Caco-2 (cell line): Measurements from ENCODE around the gene TDG. TPM values are rescaled to one million over a fixed set of nuclear protein-coding genes. Genes with fewer than 3 reads are reported as not detected.

Source experiments
- BruUV-seq: library from RNA; stranded (reverse); fragments of 400-500 nt; replicated peaks from 2 replicates; lab custom pipeline; 2021; lab: Mats Ljungman, UMichigan
- CTCF ChIA-PET: fragments of 300-600 bp; sonication (Branson Sonifier 250); formaldehyde crosslinking; loops from one replicate; lab custom pipeline; 2022; ENCODE audit warnings: antibody characterized with exemption; lab: Charles Lee
- POLR2A ChIA-PET: fragments of 300-600 bp; sonication (Branson Sonifier 250); formaldehyde crosslinking; loops from one replicate; lab custom pipeline; 2022; ENCODE audit warnings: antibody characterized with exemption; lab: Charles Lee
- DNase-seq, 2 experiments: peaks; one replicate each; pipeline versions ENCODE4 v3.0.0 to v3.0.0-alpha.2; 2020 to 2022
- H3K27me3 ChIP-seq: replicated peaks from 2 replicates; pipeline ENCODE4 v1.6.0; 2011; ENCODE audit warnings: low read length; ENCODE audit not compliant: control insufficient read depth, insufficient read depth
- H3K36me3 ChIP-seq: 2 replicates; pipeline ENCODE4 v1.5.1; 2011; ENCODE audit warnings: low read length; ENCODE audit not compliant: control insufficient read depth, insufficient read depth
- H3K4me1 ChIP-seq: fragments of 250-450 bp; sonication (Bioruptor Pico); 2 replicates; pipeline ENCODE4 v1.5.1; 2020; ENCODE audit warnings: mild to moderate bottlenecking
- H3K4me3 ChIP-seq: 2 replicates; pipeline ENCODE4 v1.5.1; 2011; ENCODE audit warnings: low read depth, mild to moderate bottlenecking, control low read depth, low read length
- H3K9me3 ChIP-seq: fragments of 250-450 bp; sonication (Bioruptor Pico); 2 replicates; pipeline ENCODE4 v1.5.1; 2020; ENCODE audit warnings: mild to moderate bottlenecking, moderate library complexity
- H3K27ac Mint-ChIP-seq: one replicate; pipeline ENCODE4 v1.8.0; 2022; ENCODE audit warnings: mixed read lengths; ENCODE audit not compliant: unreplicated experiment
- H3K27me3 Mint-ChIP-seq: one replicate; pipeline ENCODE4 v1.8.0; 2022; ENCODE audit warnings: mixed read lengths; ENCODE audit not compliant: insufficient read depth, unreplicated experiment
- H3K36me3 Mint-ChIP-seq: one replicate; pipeline ENCODE4 v1.8.0; 2022; ENCODE audit warnings: mild to moderate bottlenecking, mixed read lengths; ENCODE audit not compliant: insufficient read depth, unreplicated experiment
- H3K4me1 Mint-ChIP-seq: one replicate; pipeline ENCODE4 v1.8.0; 2022; ENCODE audit warnings: low read depth, mixed read lengths; ENCODE audit not compliant: unreplicated experiment
- H3K4me3 Mint-ChIP-seq: one replicate; pipeline ENCODE4 v1.8.0; 2022; ENCODE audit warnings: mild to moderate bottlenecking, moderate library complexity, mixed read lengths; ENCODE audit not compliant: unreplicated experiment
- H3K9me3 Mint-ChIP-seq: one replicate; pipeline ENCODE4 v1.8.0; 2022; ENCODE audit warnings: mixed read lengths; ENCODE audit not compliant: unreplicated experiment
- CTCF ChIP-seq, 2 experiments: fragments of 200-600 bp in 1 of 2; IDR thresholded peaks; 1 replicate in 1 of 2; 2 replicates in 1 of 2; pipeline versions ENCODE4 v1.5.1 to v1.8.0; 2011 to 2022; ENCODE audit warnings: antibody characterized with exemption in 1 of 2, control low read depth in 1 of 2, inconsistent platforms in 1 of 2, low read depth in 1 of 2, low read length in 1 of 2, mild to moderate bottlenecking in 1 of 2, moderate library complexity in 1 of 2; ENCODE audit not compliant: insufficient read depth in 1 of 2, severe bottlenecking in 1 of 2, unreplicated experiment in 1 of 2
- intact Hi-C: fragments of 100-400 bp; cut with micrococcal nuclease; formaldehyde crosslinking; loops from one replicate; pipeline ENCODE4 v1.10.0; 2022; ENCODE audit not compliant: unreplicated experiment
- total RNA-seq: library from RNA; stranded (reverse); gene quantifications from 2 replicates; pipeline ENCODE4 v1.2.3, GENCODE V29; 2022

The TDG gene
- total RNA-seq, 1 experiment from 2014 or later, result 29.5 TPM

- Histone ChIP-seq H3K4me3 (no peak overlapping the region), H3K4me1 (no peaks in the 10 kb centered on the region; the same call in 1 of the 2 replicates), H3K27me3 (no peaks in the 10 kb centered on the region), H3K9me3 (0 out of 2 replicates have a peak, but pooled peaks cover 3% of the 10 kb centered on the region), H3K36me3 (no peaks in the 10 kb centered on the region)
- Mint-ChIP-seq H3K27ac (no peak overlapping the region), H3K4me1 (peaks cover 9% of the 10 kb centered on the region), H3K9me3 (no peaks in the 10 kb centered on the region), H3K36me3 (no peaks in the 10 kb centered on the region), H3K27me3 (peaks cover 12% of the 10 kb centered on the region), H3K4me3 (no peak overlapping the region)
- ChIA-PET POLR2A (no interaction called here), CTCF (no interaction called here)
- no peak for TF ChIP-seq CTCF (IDR thresholded peaks at IDR 0.05; ENCODE audit: insufficient read depth in 1 of 2, low read depth in 1 of 2, low read length in 1 of 2, severe bottlenecking in 1 of 2, unreplicated experiment in 1 of 2)
- no TSS peak for BruUV-seq
- DNase-seq, result no peak
- intact Hi-C loops, result no loop called here
Measured at GRCh38 chr12:103998976-103999375, 33.3 kb downstream of the TDG start.

- POLR2A ChIA-PET, result no interaction called here
Measured at GRCh38 chr12:104000807-104001434, 35.2 kb downstream of the TDG start.

GRCh38 chr12:104002686-104003085, 37.0 kb downstream of the TDG start:
- H3K27me3 Mint-ChIP-seq, result peaks cover 12% of the 10 kb centered on the region
- no peak overlapping the region for H3K4me3 Mint-ChIP-seq
- no peaks in the 10 kb centered on the region for H3K36me3 Mint-ChIP-seq
- Histone ChIP-seq H3K36me3 (no peaks in the 10 kb centered on the region), H3K4me1 (no peaks in the 10 kb centered on the region), H3K4me3 (no peak overlapping the region), H3K27me3 (no peaks in the 10 kb centered on the region), H3K9me3 (0 out of 2 replicates have a peak, but pooled peaks cover 3% of the 10 kb centered on the region)
- no TSS peak for BruUV-seq
- no peak overlapping the region for H3K27ac Mint-ChIP-seq
- TF ChIP-seq CTCF (IDR thresholded peaks at IDR 0.05; ENCODE audit: insufficient read depth in 1 of 2, low read depth in 1 of 2, low read length in 1 of 2, severe bottlenecking in 1 of 2, unreplicated experiment in 1 of 2), result no peak
- no peaks in the 10 kb centered on the region for H3K9me3 Mint-ChIP-seq
- CTCF ChIA-PET, result no interaction called here
- POLR2A ChIA-PET, result no interaction called here
- peaks cover 1% of the 10 kb centered on the region for H3K4me1 Mint-ChIP-seq
- intact Hi-C loops, result no loop called here
- DNase-seq, result no peak

More at GRCh38 chr12:104000807-104001434, 35.2 kb downstream of the TDG start:
- Mint-ChIP-seq H3K27ac (no peak overlapping the region), H3K27me3 (peaks cover 12% of the 10 kb centered on the region), H3K4me3 (no peak overlapping the region), H3K4me1 (peaks cover 9% of the 10 kb centered on the region), H3K9me3 (no peaks in the 10 kb centered on the region), H3K36me3 (no peaks in the 10 kb centered on the region)
- TF ChIP-seq CTCF (IDR thresholded peaks at IDR 0.05; ENCODE audit: insufficient read depth in 1 of 2, low read depth in 1 of 2, low read length in 1 of 2, severe bottlenecking in 1 of 2, unreplicated experiment in 1 of 2), result no peak
- Histone ChIP-seq H3K9me3 (0 out of 2 replicates have a peak, but pooled peaks cover 3% of the 10 kb centered on the region), H3K4me1 (no peaks in the 10 kb centered on the region; the same call in 1 of the 2 replicates), H3K27me3 (no peaks in the 10 kb centered on the region), H3K36me3 (no peaks in the 10 kb centered on the region), H3K4me3 (no peak overlapping the region)
- DNase-seq, result no peak
- intact Hi-C loops, result no loop called here
- no TSS peak for BruUV-seq
- CTCF ChIA-PET, result no interaction called here
